DOHH2 (cell line): Measurements from ENCODE around the gene TMEM202.

Experiments
- CTCF ChIP-seq: fragments of 200-600 bp; sonication (generic); IDR thresholded peaks from one replicate; pipeline ENCODE4 v1.5.1; 2014; ENCODE audit warnings: antibody characterized with exemption, mild to moderate bottlenecking, low read depth, low read length; ENCODE audit not compliant: poor library complexity, severe bottlenecking
- EZH2phosphoT487 ChIP-seq: fragments of 200-600 bp; sonication (generic); IDR thresholded peaks from 2 replicates; pipeline ENCODE4 v1.6.1; 2017; ENCODE audit warnings: borderline replicate concordance, mild to moderate bottlenecking, antibody characterized with exemption, low read length, moderate library complexity, mixed read lengths

- no peak for TF ChIP-seq CTCF
- no peak for TF ChIP-seq EZH2phosphoT487
Observed at GRCh38 chr15:72397796-72398588, at the start of gene TMEM202.
